Right atrium auricular region (tissue), 2 donors: ENCODE results near the gene IVL. TPM values are rescaled to one million over a fixed set of nuclear protein-coding genes. Genes with fewer than 3 reads are reported as not detected.

Experiments used
- DNase-seq: peaks from one replicate; pipeline ENCODE4 v3.0.0-alpha.2; 2019; ENCODE audit warnings: low spot score
- H3K27ac ChIP-seq, 2 donors: fragments of 200-600 bp; sonication (generic); 1 replicate in 1 of 2; 2 replicates in 1 of 2; pipeline ENCODE4 v1.5.1; 2016 to 2019
- H3K27me3 ChIP-seq, 2 donors: fragments of 200-600 bp; sonication (generic); one replicate each; pipeline versions ENCODE4 v1.5.1 to v1.6.0; 2017 to 2019
- H3K36me3 ChIP-seq: fragments of 200-600 bp; sonication (generic); one replicate; pipeline ENCODE4 v1.5.1; 2016
- H3K4me1 ChIP-seq, 2 donors: fragments of 200-600 bp; sonication (generic); one replicate each; pipeline versions ENCODE4 v1.5.1 to v1.6.0; 2017 to 2019
- H3K4me3 ChIP-seq, 2 donors: fragments of 200-600 bp; sonication (generic); 1 replicate in 1 of 2; 2 replicates in 1 of 2; pipeline ENCODE4 v1.5.1; 2017 to 2019; ENCODE audit warnings: mild to moderate bottlenecking in 1 of 2, moderate library complexity in 1 of 2
- H3K9me3 ChIP-seq, 2 donors: fragments of 200-600 bp; sonication (generic); one replicate each; pipeline ENCODE4 v1.5.1; 2019
- total RNA-seq, 2 donors: library from RNA; depleted of rRNA; stranded (reverse); fragments of >200 nt; gene quantifications; one replicate each; pipeline ENCODE4 v1.1.0, GENCODE V29; 2016
- TF ChIP-seq, protein P1 (sequence below), 2 donors: fragments of 200-600 bp; sonication (generic); IDR thresholded peaks; one replicate each; pipeline ENCODE4 v1.5.1; 2019; ENCODE audit warnings: antibody characterized with exemption in 2 of 2

The IVL gene
- total RNA-seq, 2 donors from 2014 or later, result not detected

DNA sequence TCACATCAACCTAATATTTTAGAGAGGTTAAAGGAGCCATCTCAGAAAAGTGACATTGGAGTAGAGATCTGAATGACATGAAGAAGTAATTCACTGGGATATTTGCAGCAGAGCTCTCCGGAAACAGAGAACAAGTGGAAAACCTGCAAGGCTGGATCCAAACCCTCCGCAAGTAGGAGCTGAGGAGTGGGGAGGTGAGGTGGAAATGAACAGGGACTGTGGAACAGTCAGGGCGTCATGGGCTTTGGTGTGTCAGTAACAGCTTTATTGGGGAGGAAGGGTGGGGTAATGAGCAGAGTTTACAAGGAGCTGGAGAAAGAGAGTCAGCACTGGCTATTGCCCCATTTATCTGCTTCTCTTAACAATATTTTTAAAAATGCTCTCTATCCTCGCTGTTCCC, 9.3 kb upstream of the IVL start:
- no peaks in the 10 kb centered on the region for H3K27me3 ChIP-seq
- no peak for DNase-seq
- TF ChIP-seq, protein P1, sequence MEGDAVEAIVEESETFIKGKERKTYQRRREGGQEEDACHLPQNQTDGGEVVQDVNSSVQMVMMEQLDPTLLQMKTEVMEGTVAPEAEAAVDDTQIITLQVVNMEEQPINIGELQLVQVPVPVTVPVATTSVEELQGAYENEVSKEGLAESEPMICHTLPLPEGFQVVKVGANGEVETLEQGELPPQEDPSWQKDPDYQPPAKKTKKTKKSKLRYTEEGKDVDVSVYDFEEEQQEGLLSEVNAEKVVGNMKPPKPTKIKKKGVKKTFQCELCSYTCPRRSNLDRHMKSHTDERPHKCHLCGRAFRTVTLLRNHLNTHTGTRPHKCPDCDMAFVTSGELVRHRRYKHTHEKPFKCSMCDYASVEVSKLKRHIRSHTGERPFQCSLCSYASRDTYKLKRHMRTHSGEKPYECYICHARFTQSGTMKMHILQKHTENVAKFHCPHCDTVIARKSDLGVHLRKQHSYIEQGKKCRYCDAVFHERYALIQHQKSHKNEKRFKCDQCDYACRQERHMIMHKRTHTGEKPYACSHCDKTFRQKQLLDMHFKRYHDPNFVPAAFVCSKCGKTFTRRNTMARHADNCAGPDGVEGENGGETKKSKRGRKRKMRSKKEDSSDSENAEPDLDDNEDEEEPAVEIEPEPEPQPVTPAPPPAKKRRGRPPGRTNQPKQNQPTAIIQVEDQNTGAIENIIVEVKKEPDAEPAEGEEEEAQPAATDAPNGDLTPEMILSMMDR (IDR thresholded peaks at IDR 0.05), result no peak
- H3K9me3 ChIP-seq, result no peaks in the 10 kb centered on the region
- H3K36me3 ChIP-seq, result no peaks in the 10 kb centered on the region
- H3K4me1 ChIP-seq, result no peaks in the 10 kb centered on the region
- no peak overlapping the region for H3K27ac ChIP-seq
- H3K4me3 ChIP-seq, result no peak overlapping the region

DNA sequence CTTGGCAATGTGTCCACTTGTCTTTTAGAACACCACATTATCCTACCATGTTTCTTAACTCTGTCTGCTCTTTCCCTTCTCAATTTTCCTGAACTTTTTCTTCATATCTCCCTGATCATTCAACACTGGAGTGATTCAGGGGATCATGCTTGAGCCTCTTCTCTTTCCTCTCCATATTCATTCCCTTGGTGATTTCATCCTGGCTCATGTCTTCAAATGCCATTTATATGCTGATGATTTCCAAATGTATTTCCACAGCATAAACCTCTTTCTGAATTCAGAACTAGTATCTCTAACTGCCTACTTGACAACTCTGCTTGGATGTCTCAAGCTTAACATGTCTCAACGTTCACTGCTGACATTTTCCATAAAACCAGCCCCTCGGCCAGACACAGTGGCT, 8.5 kb upstream of the IVL start:
- Histone ChIP-seq H3K27ac (no peak overlapping the region), H3K9me3 (no peaks in the 10 kb centered on the region), H3K4me3 (no peak overlapping the region), H3K27me3 (no peaks in the 10 kb centered on the region), H3K4me1 (no peaks in the 10 kb centered on the region), H3K36me3 (no peaks in the 10 kb centered on the region)
- TF ChIP-seq, protein P1 (IDR thresholded peaks at IDR 0.05), result no peak
- no peak for DNase-seq

DNA sequence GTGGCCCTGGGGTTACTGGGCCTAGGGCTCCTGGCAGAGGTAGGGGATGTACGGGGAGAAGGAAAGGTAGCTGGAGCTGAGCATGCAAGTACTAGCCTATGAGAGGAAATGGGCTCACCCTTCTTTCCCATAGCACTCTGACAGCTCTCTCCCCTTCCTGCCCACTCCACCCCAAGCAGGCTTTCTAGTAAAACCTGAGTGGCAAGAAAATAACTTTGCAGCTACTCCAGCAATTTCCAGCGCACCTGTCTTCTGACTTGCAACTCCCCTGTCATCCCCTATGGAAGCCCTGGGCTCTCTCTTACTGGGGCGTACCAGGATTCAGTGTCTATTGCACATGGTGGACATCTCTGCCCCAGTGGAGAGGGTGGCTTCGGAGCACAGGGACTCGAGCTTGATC, 6.7 kb upstream of the IVL start:
- Histone ChIP-seq H3K36me3 (no peaks in the 10 kb centered on the region), H3K4me1 (no peaks in the 10 kb centered on the region), H3K27me3 (no peaks in the 10 kb centered on the region), H3K4me3 (no peak overlapping the region), H3K9me3 (no peaks in the 10 kb centered on the region), H3K27ac (no peak overlapping the region)
- TF ChIP-seq, protein P1 (IDR thresholded peaks at IDR 0.05), result no peak
- DNase-seq, result no peak

DNA sequence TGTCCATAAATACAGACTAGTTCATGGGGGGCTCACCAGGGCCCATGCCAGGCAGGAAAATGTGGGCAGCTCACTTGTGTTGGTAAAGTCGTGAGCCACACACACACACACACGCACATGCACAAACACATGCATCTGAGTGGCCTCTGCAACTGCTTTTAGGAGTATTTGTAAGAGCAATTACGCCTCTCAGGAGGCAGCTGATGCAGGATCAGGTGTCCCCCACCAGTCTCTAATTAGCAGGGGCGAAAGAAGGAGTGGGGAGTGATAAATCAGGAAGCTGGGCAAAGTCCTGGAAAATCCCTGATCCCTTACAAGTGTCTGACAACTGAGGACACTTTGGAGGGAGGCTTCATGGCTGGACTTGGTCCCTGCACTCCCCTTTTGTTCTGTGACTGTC, 5.7 kb upstream of the IVL start:
- H3K4me1 ChIP-seq, result no peaks in the 10 kb centered on the region
- H3K4me3 ChIP-seq, result no peak overlapping the region
- H3K27me3 ChIP-seq, result no peaks in the 10 kb centered on the region
- H3K36me3 ChIP-seq, result no peaks in the 10 kb centered on the region
- H3K27ac ChIP-seq, result no peak overlapping the region
- DNase-seq, result no peak
- H3K9me3 ChIP-seq, result no peaks in the 10 kb centered on the region
- TF ChIP-seq, protein P1 (IDR thresholded peaks at IDR 0.05), result no peak

DNA sequence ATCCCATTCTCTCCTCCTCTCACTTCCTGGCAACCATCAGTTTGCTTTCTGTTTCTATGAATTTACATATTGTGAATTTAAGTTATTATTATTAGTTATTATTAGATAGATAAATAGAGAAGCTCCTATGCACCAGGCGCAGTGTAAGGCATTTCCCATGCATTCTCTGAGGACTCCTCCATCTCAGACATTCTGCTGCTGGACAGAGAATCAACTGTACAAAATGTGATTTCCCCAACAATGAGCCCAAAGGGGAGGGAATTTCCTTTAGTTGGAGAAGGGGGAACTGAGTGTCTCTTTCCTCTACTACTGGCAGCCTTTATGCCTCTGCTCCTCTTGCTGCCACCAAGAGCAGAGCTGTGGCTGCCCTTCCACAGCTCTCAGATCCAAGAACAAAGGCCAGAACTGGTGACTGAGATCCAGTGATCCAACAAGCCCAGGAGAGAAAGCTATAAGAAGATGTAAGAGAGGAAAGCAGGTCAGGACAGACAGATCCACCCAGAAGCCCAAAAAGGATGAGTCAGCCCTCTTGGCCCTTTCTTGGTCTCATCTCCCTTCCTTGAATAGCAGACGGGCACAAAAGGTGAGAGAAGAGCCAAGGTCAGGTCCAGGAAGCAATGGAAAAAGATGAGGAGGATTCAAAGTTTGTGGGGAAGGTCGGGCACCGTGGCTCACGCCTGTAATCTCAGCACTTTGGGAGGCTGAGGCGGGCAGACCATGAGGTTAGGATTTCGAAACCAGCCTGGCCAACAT, 3.5 kb upstream of the IVL start:
- DNase-seq, result no peak
- Histone ChIP-seq H3K36me3 (no peaks in the 10 kb centered on the region), H3K4me1 (no peaks in the 10 kb centered on the region), H3K9me3 (no peaks in the 10 kb centered on the region), H3K27me3 (no peaks in the 10 kb centered on the region), H3K4me3 (no peak overlapping the region), H3K27ac (no peak overlapping the region)
- TF ChIP-seq, protein P1 (IDR thresholded peaks at IDR 0.05), result no peak

DNA sequence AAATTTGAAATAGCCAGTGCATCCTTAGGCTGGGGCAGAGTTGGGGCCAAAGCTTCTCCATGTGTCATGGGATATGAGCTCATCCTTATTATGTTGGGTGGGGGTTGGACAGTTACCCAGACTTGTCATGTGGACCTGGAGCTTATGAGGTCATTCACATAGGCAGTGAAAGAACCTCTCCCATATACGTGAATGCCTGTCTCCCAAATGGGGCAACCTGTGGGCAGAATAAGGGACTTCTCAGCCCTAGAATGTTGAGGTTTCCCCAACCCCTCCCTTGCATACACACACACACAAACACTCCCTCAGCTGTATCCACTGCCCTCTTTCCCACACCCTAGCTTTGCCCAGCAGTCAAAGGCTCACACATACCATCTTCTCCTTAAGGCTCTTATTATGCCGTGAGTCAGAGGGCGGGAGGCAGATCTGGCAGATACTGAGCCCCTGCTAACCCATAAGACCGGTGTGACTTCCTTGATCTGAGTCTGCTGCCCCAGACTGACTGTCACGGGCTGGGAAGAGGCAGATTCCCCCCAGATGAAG, 2.3 kb upstream of the IVL start:
- TF ChIP-seq, protein P1 (IDR thresholded peaks at IDR 0.05), result no peak

More for the DNA sequence above, 2.3 kb upstream of the IVL start:
- Histone ChIP-seq H3K4me1 (no peaks in the 10 kb centered on the region), H3K4me3 (no peak overlapping the region), H3K36me3 (no peaks in the 10 kb centered on the region), H3K27me3 (no peaks in the 10 kb centered on the region), H3K9me3 (no peaks in the 10 kb centered on the region), H3K27ac (no peak overlapping the region)
- DNase-seq, result no peak
